Nephron progenitor cell (in vitro differentiated cells): Measurements from ENCODE around the gene TMPRSS9.

ENCODE experiments used
- DNase-seq: peaks from one replicate; pipeline ENCODE4 v3.0.0; 2021
- H3K27ac Mint-ChIP-seq: 2 replicates; pipeline ENCODE4 v1.8.0; 2021; ENCODE audit warnings: mild to moderate bottlenecking, moderate library complexity, mixed read lengths
- H3K27me3 Mint-ChIP-seq: 2 replicates; pipeline ENCODE4 v1.8.0; 2021; ENCODE audit warnings: mild to moderate bottlenecking, low read depth, mixed read lengths; ENCODE audit not compliant: poor library complexity
- H3K36me3 Mint-ChIP-seq: 2 replicates; pipeline ENCODE4 v1.8.0; 2021; ENCODE audit warnings: low read depth, mixed read lengths
- H3K4me1 Mint-ChIP-seq: 2 replicates; pipeline ENCODE4 v1.8.0; 2021; ENCODE audit warnings: mixed read lengths
- H3K4me3 Mint-ChIP-seq: 2 replicates; pipeline ENCODE4 v1.8.0; 2021; ENCODE audit warnings: mild to moderate bottlenecking, moderate library complexity, mixed read lengths
- H3K9me3 Mint-ChIP-seq: 2 replicates; pipeline ENCODE4 v1.8.0; 2021; ENCODE audit warnings: mild to moderate bottlenecking, moderate library complexity, mixed read lengths
- CTCF ChIP-seq: fragments of 200-600 bp; sonication (generic); IDR thresholded peaks from 2 replicates; pipeline ENCODE4 v1.5.0; 2021; ENCODE audit warnings: antibody characterized with exemption

TMPRSS9 gene

GRCh38 chr19:2419754-2420153, 59.7 kb downstream of the TMPRSS9 start:
- Mint-ChIP-seq H3K4me1 (no peaks in the 10 kb centered on the region), H3K27ac (no peak overlapping the region), H3K36me3 (peaks cover 7% of the 10 kb centered on the region), H3K27me3 (no peaks in the 10 kb centered on the region), H3K4me3 (no peak overlapping the region), H3K9me3 (no peaks in the 10 kb centered on the region)
- no peak for TF ChIP-seq CTCF
- DNase-seq = no peak

DNA sequence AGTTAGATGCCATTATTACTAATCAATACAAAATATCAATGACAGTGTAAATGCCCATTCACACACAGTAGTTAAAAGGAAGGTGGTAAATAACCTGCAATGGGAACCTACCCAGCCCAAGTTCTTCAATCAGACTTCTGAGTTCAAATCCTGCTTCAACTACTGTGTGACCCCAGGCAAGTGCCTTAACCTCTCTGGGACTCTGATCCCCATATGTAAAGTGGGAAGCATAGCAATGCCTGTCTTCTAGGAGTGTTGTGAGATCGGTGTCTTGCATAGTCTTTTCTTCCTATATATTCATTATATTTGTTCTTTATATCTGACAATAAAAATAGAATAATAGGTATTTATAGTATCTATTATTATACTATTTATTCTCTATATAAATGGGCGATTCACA, 60.4 kb downstream of the TMPRSS9 start:
- Mint-ChIP-seq H3K4me3 (no peak overlapping the region), H3K27me3 (no peaks in the 10 kb centered on the region), H3K4me1 (no peaks in the 10 kb centered on the region), H3K9me3 (no peaks in the 10 kb centered on the region), H3K36me3 (peaks cover 7% of the 10 kb centered on the region), H3K27ac (no peak overlapping the region)
- TF ChIP-seq CTCF = no peak
- DNase-seq = no peak

DNA sequence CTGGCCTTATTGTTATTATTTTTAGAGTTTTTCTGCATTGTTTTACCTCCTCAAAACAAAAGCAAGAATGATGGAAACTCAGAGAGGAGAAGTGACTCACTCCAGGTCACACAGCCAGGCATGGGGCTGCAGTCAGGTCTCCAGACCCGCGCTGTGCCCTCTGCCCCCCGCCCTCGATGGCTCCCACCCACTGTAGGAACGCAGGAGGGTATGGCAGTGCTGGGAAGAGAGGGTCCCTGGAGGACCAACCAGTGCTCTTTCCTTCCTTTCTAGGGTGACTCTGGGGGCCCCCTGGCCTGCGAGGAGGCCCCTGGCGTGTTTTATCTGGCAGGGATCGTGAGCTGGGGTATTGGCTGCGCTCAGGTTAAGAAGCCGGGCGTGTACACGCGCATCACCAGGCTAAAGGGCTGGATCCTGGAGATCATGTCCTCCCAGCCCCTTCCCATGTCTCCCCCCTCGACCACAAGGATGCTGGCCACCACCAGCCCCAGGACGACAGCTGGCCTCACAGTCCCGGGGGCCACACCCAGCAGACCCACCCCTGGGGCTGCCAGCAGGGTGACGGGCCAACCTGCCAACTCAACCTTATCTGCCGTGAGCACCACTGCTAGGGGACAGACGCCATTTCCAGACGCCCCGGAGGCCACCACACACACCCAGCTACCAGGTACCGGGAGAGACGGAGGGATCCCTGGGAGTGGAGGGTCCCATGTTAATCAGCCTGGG, 61.7 kb downstream of the TMPRSS9 start:
- Mint-ChIP-seq H3K27ac (no peak overlapping the region), H3K4me3 (no peak overlapping the region), H3K9me3 (no peaks in the 10 kb centered on the region), H3K4me1 (peaks cover 10% of the 10 kb centered on the region), H3K36me3 (peaks cover 7% of the 10 kb centered on the region), H3K27me3 (no peaks in the 10 kb centered on the region)
- no peak for TF ChIP-seq CTCF
- no peak for DNase-seq

- Mint-ChIP-seq H3K9me3 (no peaks in the 10 kb centered on the region), H3K4me3 (no peak overlapping the region), H3K27ac (no peak overlapping the region), H3K27me3 (no peaks in the 10 kb centered on the region), H3K4me1 (peaks cover 18% of the 10 kb centered on the region), H3K36me3 (no peaks in the 10 kb centered on the region)
- no peak for DNase-seq
- no peak for TF ChIP-seq CTCF
Measured at GRCh38 chr19:2423071-2423914, 63.2 kb downstream of the TMPRSS9 start.

GRCh38 chr19:2423915-2424685, 64.0 kb downstream of the TMPRSS9 start:
- Mint-ChIP-seq H3K27ac (no peak overlapping the region), H3K4me3 (no peak overlapping the region), H3K9me3 (no peaks in the 10 kb centered on the region), H3K27me3 (no peaks in the 10 kb centered on the region), H3K36me3 (no peaks in the 10 kb centered on the region), H3K4me1 (peaks cover 25% of the 10 kb centered on the region)
- no peak for DNase-seq
- TF ChIP-seq CTCF = no peak
